OCI-LY7 (cell line): ENCODE measurements around the gene FGFRL1. TPM values are rescaled to one million over a fixed set of nuclear protein-coding genes. Genes with fewer than 3 reads are reported as not detected.

Experiments used
- BruUV-seq: library from RNA; stranded (reverse); fragments of 400-500 nt; replicated peaks from 2 replicates; lab custom pipeline; 2021; lab: Mats Ljungman, UMichigan
- CTCF ChIA-PET: fragments of 300-600 bp; sonication (Branson Sonifier 250); formaldehyde crosslinking; loops from one replicate; lab custom pipeline; 2022; ENCODE audit warnings: antibody characterized with exemption; ENCODE audit not compliant: unreplicated experiment; lab: Charles Lee
- POLR2A ChIA-PET: fragments of 300-600 bp; sonication (Branson Sonifier 250); formaldehyde crosslinking; loops from one replicate; lab custom pipeline; 2022; ENCODE audit warnings: antibody characterized with exemption; lab: Charles Lee
- DNase-seq: peaks from one replicate; pipeline ENCODE4 v3.0.0-alpha.2; 2015; ENCODE audit warnings: low spot score
- H2AFZ ChIP-seq: fragments of 200-600 bp; sonication (generic), shearing (Covaris generic); 2 replicates; pipeline ENCODE4 v1.6.1; 2014; ENCODE audit warnings: mild to moderate bottlenecking, antibody characterized with exemption, low read length, moderate library complexity
- H3K27ac ChIP-seq: fragments of 200-600 bp; sonication (generic); 2 replicates; pipeline ENCODE4 v1.5.1; 2014; ENCODE audit warnings: mixed run types, low read depth, mild to moderate bottlenecking, moderate library complexity, low read length, inconsistent platforms; ENCODE audit not compliant: poor library complexity, severe bottlenecking
- H3K36me3 ChIP-seq: fragments of 200-600 bp; sonication (generic); 2 replicates; pipeline ENCODE4 v1.6.1; 2014; ENCODE audit warnings: mild to moderate bottlenecking, antibody characterized with exemption, low read length, moderate library complexity, mixed read lengths; ENCODE audit not compliant: insufficient read depth
- H3K4me1 ChIP-seq: fragments of 200-600 bp; sonication (generic); 2 replicates; pipeline ENCODE4 v1.5.1; 2014; ENCODE audit warnings: mild to moderate bottlenecking, low read length; ENCODE audit not compliant: insufficient read depth, poor library complexity, severe bottlenecking
- H3K4me2 ChIP-seq: fragments of 200-600 bp; sonication (generic); 2 replicates; pipeline ENCODE4 v1.6.1; 2014; ENCODE audit warnings: mild to moderate bottlenecking, low read length
- H3K4me3 ChIP-seq: fragments of 200-600 bp; sonication (generic); 2 replicates; pipeline ENCODE4 v1.5.1; 2014; ENCODE audit warnings: mild to moderate bottlenecking, low read depth, low read length; ENCODE audit not compliant: poor library complexity, severe bottlenecking
- H3K79me2 ChIP-seq: fragments of 200-600 bp; sonication (generic); 2 replicates; pipeline ENCODE4 v1.6.1; 2016; ENCODE audit warnings: low read depth, mild to moderate bottlenecking, low read length, moderate library complexity, mixed read lengths; ENCODE audit not compliant: insufficient read depth
- H3K9me2 ChIP-seq: fragments of 200-600 bp; sonication (generic); 2 replicates; pipeline ENCODE4 v1.6.1; 2016; ENCODE audit warnings: mild to moderate bottlenecking, low read length, mixed read lengths; ENCODE audit not compliant: insufficient read depth
- H3K9me3 ChIP-seq: fragments of 200-600 bp; sonication (generic); 2 replicates; pipeline ENCODE4 v1.6.1; 2014; ENCODE audit warnings: mild to moderate bottlenecking, mixed run types, low read length, mixed read lengths
- H4K20me1 ChIP-seq: fragments of 200-600 bp; sonication (generic); 2 replicates; pipeline ENCODE4 v1.6.1; 2014; ENCODE audit warnings: mild to moderate bottlenecking, antibody characterized with exemption, low read length, moderate library complexity, mixed read lengths; ENCODE audit not compliant: insufficient read depth
- EZH2phosphoT487 ChIP-seq: fragments of 200-600 bp; sonication (generic); IDR thresholded peaks from 2 replicates; pipeline ENCODE4 v1.6.1; 2018; ENCODE audit warnings: low read depth, borderline replicate concordance, mild to moderate bottlenecking, mixed run types, antibody characterized with exemption, low read length, moderate library complexity, mixed read lengths
- intact Hi-C: fragments of 100-400 bp; cut with micrococcal nuclease; formaldehyde crosslinking; loops from one replicate; pipeline ENCODE4 v1.10.0; 2022; ENCODE audit not compliant: unreplicated experiment
- total RNA-seq, 2 experiments: library from RNA; depleted of rRNA in 1 of 2; stranded (reverse); fragments of >200 nt in 1 of 2; shearing (Covaris generic) in 1 of 2; gene quantifications; 2 replicates each; pipeline ENCODE4 v1.2.3, GENCODE V29; 2014 to 2022
- TF ChIP-seq, protein P1 (sequence below): fragments of 200-600 bp; sonication (generic); conservative IDR thresholded peaks from 2 replicates; pipeline ENCODE4 v1.5.1; 2014; ENCODE audit warnings: mild to moderate bottlenecking, antibody characterized with exemption, low read length, moderate library complexity, mixed read lengths

The FGFRL1 gene
- total RNA-seq, 2 experiments from 2014 or later, result 1.4 to 2.7 TPM

GRCh38 chr4:1008840-1009541 is 2.4 kb upstream of the FGFRL1 start:
- intact Hi-C loops, result no loop called here
- H3K79me2 ChIP-seq, result no peaks in the 10 kb centered on the region
- H3K4me1 ChIP-seq, result peaks cover 29% of the 10 kb centered on the region
- no TSS peak for BruUV-seq
- H3K36me3 ChIP-seq, result no peaks in the 10 kb centered on the region
- no peak overlapping the region for H3K27ac ChIP-seq
- peak overlapping the region; percentile 67; the same call in 1 of the 2 replicates for H2AFZ ChIP-seq
- H3K4me3 ChIP-seq, result peak overlapping the region; percentile 59
- ChIA-PET POLR2A (no interaction called here), CTCF (no interaction called here)
- H4K20me1 ChIP-seq, result no peaks in the 10 kb centered on the region
- DNase-seq, result peak; percentile 28
- TF ChIP-seq EZH2phosphoT487, result no peak
- TF ChIP-seq, protein P1, sequence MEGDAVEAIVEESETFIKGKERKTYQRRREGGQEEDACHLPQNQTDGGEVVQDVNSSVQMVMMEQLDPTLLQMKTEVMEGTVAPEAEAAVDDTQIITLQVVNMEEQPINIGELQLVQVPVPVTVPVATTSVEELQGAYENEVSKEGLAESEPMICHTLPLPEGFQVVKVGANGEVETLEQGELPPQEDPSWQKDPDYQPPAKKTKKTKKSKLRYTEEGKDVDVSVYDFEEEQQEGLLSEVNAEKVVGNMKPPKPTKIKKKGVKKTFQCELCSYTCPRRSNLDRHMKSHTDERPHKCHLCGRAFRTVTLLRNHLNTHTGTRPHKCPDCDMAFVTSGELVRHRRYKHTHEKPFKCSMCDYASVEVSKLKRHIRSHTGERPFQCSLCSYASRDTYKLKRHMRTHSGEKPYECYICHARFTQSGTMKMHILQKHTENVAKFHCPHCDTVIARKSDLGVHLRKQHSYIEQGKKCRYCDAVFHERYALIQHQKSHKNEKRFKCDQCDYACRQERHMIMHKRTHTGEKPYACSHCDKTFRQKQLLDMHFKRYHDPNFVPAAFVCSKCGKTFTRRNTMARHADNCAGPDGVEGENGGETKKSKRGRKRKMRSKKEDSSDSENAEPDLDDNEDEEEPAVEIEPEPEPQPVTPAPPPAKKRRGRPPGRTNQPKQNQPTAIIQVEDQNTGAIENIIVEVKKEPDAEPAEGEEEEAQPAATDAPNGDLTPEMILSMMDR, result no peak
- no peaks in the 10 kb centered on the region for H3K9me2 ChIP-seq
- no peaks in the 10 kb centered on the region for H3K9me3 ChIP-seq
- H3K4me2 ChIP-seq, result peak overlapping the region; percentile 70

GRCh38 chr4:1009542-1010394 is 1.7 kb upstream of the FGFRL1 start:
- H3K27ac ChIP-seq, result no peak overlapping the region
- TF ChIP-seq, protein P1, result no peak
- TF ChIP-seq EZH2phosphoT487, result no peak
- peaks cover 29% of the 10 kb centered on the region for H3K4me1 ChIP-seq
- no TSS peak for BruUV-seq
- no peaks in the 10 kb centered on the region for H3K79me2 ChIP-seq
- intact Hi-C loops, result loop anchor here (5.0 to 10.0 kb wide), 2 partner anchors 235 to 338 kb away; partner anchors contain the start of genes CTBP1 and UVSSA
- H3K4me2 ChIP-seq, result peak overlapping the region; percentile 70
- peak overlapping the region; percentile 59 for H3K4me3 ChIP-seq
- no peaks in the 10 kb centered on the region for H3K9me3 ChIP-seq
- ChIA-PET CTCF (no interaction called here), POLR2A (interaction anchor here (0.5 to 0.9 kb wide), 2 partner anchors 74 to 231 kb away, joined by 3 read pairs; no protein-coding TSS in a partner anchor)
- no peaks in the 10 kb centered on the region for H3K9me2 ChIP-seq
- no peak overlapping the region; the same call in 1 of the 2 replicates for H2AFZ ChIP-seq
- DNase-seq, result peak; percentile 70
- no peaks in the 10 kb centered on the region for H4K20me1 ChIP-seq
- H3K36me3 ChIP-seq, result no peaks in the 10 kb centered on the region
